ENCODE results near the gene RNF126.

DNA sequence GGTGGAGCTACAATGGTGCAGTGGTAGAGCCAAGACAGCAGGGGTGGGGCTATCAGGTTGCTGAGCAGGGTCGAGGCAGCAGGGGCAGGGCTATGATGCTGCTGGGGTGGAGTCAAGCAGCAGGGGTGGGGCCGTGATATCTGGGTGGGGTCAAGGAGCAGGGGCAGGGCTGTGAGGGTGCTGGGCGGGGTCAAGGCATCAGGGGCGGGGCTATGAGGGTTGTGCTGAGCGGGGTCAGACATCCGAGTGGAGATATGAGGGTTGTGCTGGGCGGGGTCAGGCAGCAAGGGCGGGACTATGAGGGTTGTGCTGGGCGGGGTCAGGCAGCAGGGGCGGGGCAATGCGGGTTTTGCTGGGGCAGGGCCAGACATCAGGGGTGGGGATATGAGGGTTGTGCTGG lies 58.7 kb downstream of the RNF126 start:
- no peak for TF ChIP-seq POLR2A (IDR thresholded peaks at IDR 0.05)
- TF ChIP-seq POLR2AphosphoS5 (IDR thresholded peaks at IDR 0.05; ENCODE audit: insufficient read depth in 1 of 2, low read depth in 1 of 2), result no peak
